ENCODE measurements around the gene AVL9. TPM values are rescaled to one million over a fixed set of nuclear protein-coding genes. Genes with fewer than 3 reads are reported as not detected.

The AVL9 gene
- total and polyA plus RNA-seq, 2 of the 4 experiments (the other 2 are of a cell fraction) = 13.1 to 21.7 TPM

DNA sequence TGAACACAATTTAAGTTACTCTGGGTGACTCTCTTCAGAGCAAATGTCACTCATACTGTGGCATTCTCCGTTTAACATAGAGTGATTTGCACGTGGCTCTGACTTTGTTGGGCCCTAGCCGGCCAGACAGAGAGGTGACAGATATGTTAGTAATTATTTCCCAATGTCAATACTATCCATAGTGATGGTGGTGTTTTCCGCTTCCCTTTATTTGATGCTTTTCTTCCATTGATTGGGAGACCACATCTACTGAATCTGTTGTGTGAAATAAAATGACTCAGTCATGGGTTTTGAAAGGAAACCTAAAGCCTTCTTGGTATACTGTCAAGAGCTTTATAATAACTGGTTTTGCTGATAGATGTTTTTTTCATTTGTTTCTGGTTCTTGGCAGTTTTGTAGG is 7.4 kb downstream of the AVL9 start:
- Histone ChIP-seq H3K56ac (ENCODE audit: extremely low read depth, insufficient read depth, low read length) (no peak overlapping the region), H2BK120ac (ENCODE audit: low read depth, low read length) (no peak overlapping the region), H4K91ac (ENCODE audit: insufficient read depth, low read depth, low read length) (no peak overlapping the region), H4K5ac (ENCODE audit: low read depth, low read length) (no peak overlapping the region), H3K4me1 (ENCODE audit: control insufficient read depth, insufficient read depth, low read length) (peaks cover 7% of the 10 kb centered on the region), H2BK20ac (ENCODE audit: low read depth, low read length) (no peak overlapping the region), H3K18ac (ENCODE audit: low read depth, low read length) (no peak overlapping the region), H3K27me3 (ENCODE audit: control insufficient read depth, insufficient read depth, low read length) (no peaks in the 10 kb centered on the region), H3K23ac (ENCODE audit: low read depth, low read length) (no peak overlapping the region), H3K9ac (ENCODE audit: low read depth, low read length) (no peak overlapping the region), H3K4me3 (ENCODE audit: insufficient read depth, low read depth, low read length) (no peak overlapping the region), H3K9me3 (ENCODE audit: control insufficient read depth, insufficient read depth, low read length) (no peaks in the 10 kb centered on the region), H3K27ac (ENCODE audit: insufficient read depth, low read length) (no peak overlapping the region), H2AK9ac (replicated peaks; ENCODE audit: low read depth, low read length, poor library complexity) (no peak overlapping the region), H3K4ac (ENCODE audit: low read depth, low read length) (no peak overlapping the region), H2BK5ac (ENCODE audit: low read depth, low read length, poor library complexity, severe bottlenecking) (no peak overlapping the region), H3K14ac (replicated peaks; ENCODE audit: low read depth, low read length) (no peak overlapping the region), H4K8ac (ENCODE audit: low read depth in 2 of 2, low read length in 2 of 2) (no peak overlapping the region), H2AFZ (replicated peaks; ENCODE audit: low read length, poor library complexity) (no peak overlapping the region), H3K79me1 (ENCODE audit: low read depth in 1 of 2, low read length in 2 of 2) (peaks cover 0 to 40% of the 10 kb centered on the region in 2 experiments; a peak in 3 of 4 replicates), H2BK15ac (ENCODE audit: low read depth, low read length) (no peak overlapping the region), H3K36me3 (ENCODE audit: control insufficient read depth, insufficient read depth, low read length) (no peaks in the 10 kb centered on the region), H3K9me1 (ENCODE audit: insufficient read depth, low read length) (peaks cover 5% of the 10 kb centered on the region; the same call in 1 of the 2 replicates), H2AK5ac (ENCODE audit: low read depth, low read length) (peak overlapping the region; percentile 4; the same call in 1 of the 2 replicates), H3K4me2 (ENCODE audit: low read depth, low read length) (peak overlapping the region; percentile 32; the same call in 1 of the 2 replicates), H4K20me1 (ENCODE audit: insufficient read depth, low read length) (peaks cover 30% of the 10 kb centered on the region)
- dilution Hi-C loops (cut with HindIII; ENCODE audit: low sequenced_read_pairs, unreplicated experiment) (no loop called here), intact Hi-C loops (cut with micrococcal nuclease) (no loop called here), in situ Hi-C loops (cut with MboI; ENCODE audit: low sequenced_read_pairs) (no loop called here)
- TF ChIP-seq CHD1 (IDR thresholded peaks at IDR 0.05; ENCODE audit: low read depth, low read length) (no peak), FOS (IDR thresholded peaks at IDR 0.05; ENCODE audit: low read depth, low read length) (no peak), POLR2A (IDR thresholded peaks at IDR 0.05; ENCODE audit: low read depth, low read length) (no peak), NFE2L2 (IDR thresholded peaks at IDR 0.05; ENCODE audit: low read depth, low read length) (no peak), RAD21 (IDR thresholded peaks at IDR 0.05; ENCODE audit: low read length) (no peak), MAZ (IDR thresholded peaks at IDR 0.05; ENCODE audit: borderline replicate concordance, low read depth, low read length) (no peak), SMC3 (IDR thresholded peaks at IDR 0.05; ENCODE audit: low read depth, low read length) (no peak), MAFK (IDR thresholded peaks at IDR 0.05; ENCODE audit: low read depth, low read length) (no peak), RCOR1 (IDR thresholded peaks at IDR 0.05; ENCODE audit: insufficient replicate concordance, low read length) (no peak), MXI1 (IDR thresholded peaks at IDR 0.05; ENCODE audit: borderline replicate concordance, low read depth, low read length) (no peak)
- TF ChIP-seq, protein P1, sequence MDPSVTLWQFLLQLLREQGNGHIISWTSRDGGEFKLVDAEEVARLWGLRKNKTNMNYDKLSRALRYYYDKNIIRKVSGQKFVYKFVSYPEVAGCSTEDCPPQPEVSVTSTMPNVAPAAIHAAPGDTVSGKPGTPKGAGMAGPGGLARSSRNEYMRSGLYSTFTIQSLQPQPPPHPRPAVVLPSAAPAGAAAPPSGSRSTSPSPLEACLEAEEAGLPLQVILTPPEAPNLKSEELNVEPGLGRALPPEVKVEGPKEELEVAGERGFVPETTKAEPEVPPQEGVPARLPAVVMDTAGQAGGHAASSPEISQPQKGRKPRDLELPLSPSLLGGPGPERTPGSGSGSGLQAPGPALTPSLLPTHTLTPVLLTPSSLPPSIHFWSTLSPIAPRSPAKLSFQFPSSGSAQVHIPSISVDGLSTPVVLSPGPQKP (IDR thresholded peaks at IDR 0.05; ENCODE audit: borderline replicate concordance, low read depth, low read length) = no peak
- TF ChIP-seq, protein P2, sequence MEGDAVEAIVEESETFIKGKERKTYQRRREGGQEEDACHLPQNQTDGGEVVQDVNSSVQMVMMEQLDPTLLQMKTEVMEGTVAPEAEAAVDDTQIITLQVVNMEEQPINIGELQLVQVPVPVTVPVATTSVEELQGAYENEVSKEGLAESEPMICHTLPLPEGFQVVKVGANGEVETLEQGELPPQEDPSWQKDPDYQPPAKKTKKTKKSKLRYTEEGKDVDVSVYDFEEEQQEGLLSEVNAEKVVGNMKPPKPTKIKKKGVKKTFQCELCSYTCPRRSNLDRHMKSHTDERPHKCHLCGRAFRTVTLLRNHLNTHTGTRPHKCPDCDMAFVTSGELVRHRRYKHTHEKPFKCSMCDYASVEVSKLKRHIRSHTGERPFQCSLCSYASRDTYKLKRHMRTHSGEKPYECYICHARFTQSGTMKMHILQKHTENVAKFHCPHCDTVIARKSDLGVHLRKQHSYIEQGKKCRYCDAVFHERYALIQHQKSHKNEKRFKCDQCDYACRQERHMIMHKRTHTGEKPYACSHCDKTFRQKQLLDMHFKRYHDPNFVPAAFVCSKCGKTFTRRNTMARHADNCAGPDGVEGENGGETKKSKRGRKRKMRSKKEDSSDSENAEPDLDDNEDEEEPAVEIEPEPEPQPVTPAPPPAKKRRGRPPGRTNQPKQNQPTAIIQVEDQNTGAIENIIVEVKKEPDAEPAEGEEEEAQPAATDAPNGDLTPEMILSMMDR (conservative IDR thresholded peaks at IDR 0.05; ENCODE audit: low read depth, low read length) = no peak
- TF ChIP-seq, protein P3, sequence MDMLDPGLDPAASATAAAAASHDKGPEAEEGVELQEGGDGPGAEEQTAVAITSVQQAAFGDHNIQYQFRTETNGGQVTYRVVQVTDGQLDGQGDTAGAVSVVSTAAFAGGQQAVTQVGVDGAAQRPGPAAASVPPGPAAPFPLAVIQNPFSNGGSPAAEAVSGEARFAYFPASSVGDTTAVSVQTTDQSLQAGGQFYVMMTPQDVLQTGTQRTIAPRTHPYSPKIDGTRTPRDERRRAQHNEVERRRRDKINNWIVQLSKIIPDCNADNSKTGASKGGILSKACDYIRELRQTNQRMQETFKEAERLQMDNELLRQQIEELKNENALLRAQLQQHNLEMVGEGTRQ (IDR thresholded peaks at IDR 0.05; ENCODE audit: low read depth, low read length) = no peak
- CTCF ChIA-PET = no interaction called here
- DNase-seq = no peak
- BruUV-seq (replicated peaks) = no TSS peak
- no peak for ATAC-seq (ENCODE audit: low read depth)
- POLR2A ChIA-PET (ENCODE audit: unreplicated experiment) = no interaction called here
- no CpG with 5 or more reads among the region's 4 CpGs for WGBS, 2 experiments (ENCODE audit: extremely low coverage in 2 of 2, insufficient read length in 1 of 2)

Measured in IMR-90 (cell line).